Central memory CD8-positive, alpha-beta T cell (primary cell): ENCODE measurements around the gene RASGRP1.
A peak's percentile ranks its signal among the peaks of the same experiment; 100 is the strongest.

Source experiments
- ATAC-seq: fragments of 150-1000 bp; cut with Tn5 transposase; replicated peaks from 2 replicates; pipeline ENCODE4 v1.10.0; 2022; ENCODE audit warnings: mild to moderate bottlenecking, moderate FRiP score, moderate number of reproducible peaks; ENCODE audit not compliant: poor library complexity, severe bottlenecking; ENCODE audit errors: extremely low read depth
- DNase-seq, 2 donors: peaks; one replicate each; pipeline ENCODE4 v3.0.0; 2021; ENCODE audit warnings: low spot score in 2 of 2
- H3K27ac Mint-ChIP-seq: one replicate; pipeline ENCODE4 v1.8.0; 2022; ENCODE audit warnings: low read depth, mild to moderate bottlenecking, moderate library complexity, mixed read lengths
- H3K27me3 Mint-ChIP-seq: one replicate; pipeline ENCODE4 v1.8.0; 2022; ENCODE audit warnings: mixed read lengths
- H3K36me3 Mint-ChIP-seq: one replicate; pipeline ENCODE4 v1.8.0; 2022; ENCODE audit warnings: mild to moderate bottlenecking, moderate library complexity, mixed read lengths; ENCODE audit not compliant: insufficient read depth
- H3K4me1 Mint-ChIP-seq: one replicate; pipeline ENCODE4 v1.8.0; 2022; ENCODE audit warnings: mixed read lengths
- H3K4me3 Mint-ChIP-seq: one replicate; pipeline ENCODE4 v1.8.0; 2022; ENCODE audit warnings: mild to moderate bottlenecking, moderate library complexity, mixed read lengths
- H3K9me3 Mint-ChIP-seq: one replicate; pipeline ENCODE4 v1.8.0; 2022; ENCODE audit warnings: mixed read lengths

RASGRP1 gene

GRCh38 chr15:38528294-38528693 lies 36.3 kb downstream of the RASGRP1 start:
- no peaks in the 10 kb centered on the region for H3K9me3 Mint-ChIP-seq
- peak overlapping the region; percentile 72 for H3K27ac Mint-ChIP-seq
- peaks cover 55% of the 10 kb centered on the region for H3K36me3 Mint-ChIP-seq
- no peak for DNase-seq
- peak overlapping the region; percentile 5 for H3K4me3 Mint-ChIP-seq
- peaks cover 82% of the 10 kb centered on the region for H3K4me1 Mint-ChIP-seq
- no peaks in the 10 kb centered on the region for H3K27me3 Mint-ChIP-seq
- ATAC-seq = no peak

- ATAC-seq (no peak), DNase-seq (no peak)
- no peaks in the 10 kb centered on the region for H3K27me3 Mint-ChIP-seq
- peaks cover 62% of the 10 kb centered on the region for H3K36me3 Mint-ChIP-seq
- H3K4me3 Mint-ChIP-seq = no peak overlapping the region
- H3K27ac Mint-ChIP-seq = peak overlapping the region; percentile 79
- no peaks in the 10 kb centered on the region for H3K9me3 Mint-ChIP-seq
- peaks cover 89% of the 10 kb centered on the region for H3K4me1 Mint-ChIP-seq
Observed at GRCh38 chr15:38526158-38526557, 38.5 kb downstream of the RASGRP1 start.

GRCh38 chr15:38525489-38525888 lies 39.1 kb downstream of the RASGRP1 start:
- DNase-seq = no peak
- no peaks in the 10 kb centered on the region for H3K27me3 Mint-ChIP-seq
- H3K9me3 Mint-ChIP-seq = no peaks in the 10 kb centered on the region
- no peak for ATAC-seq
- peak overlapping the region; percentile 79 for H3K27ac Mint-ChIP-seq
- peaks cover 60% of the 10 kb centered on the region for H3K36me3 Mint-ChIP-seq
- no peak overlapping the region for H3K4me3 Mint-ChIP-seq
- H3K4me1 Mint-ChIP-seq = peaks cover 84% of the 10 kb centered on the region

GRCh38 chr15:38524156-38524555 lies 40.5 kb downstream of the RASGRP1 start:
- Mint-ChIP-seq H3K4me1 (peaks cover 72% of the 10 kb centered on the region), H3K36me3 (peaks cover 60% of the 10 kb centered on the region), H3K4me3 (no peak overlapping the region), H3K27me3 (no peaks in the 10 kb centered on the region), H3K9me3 (no peaks in the 10 kb centered on the region), H3K27ac (peak overlapping the region; percentile 79)
- ATAC-seq (no peak), DNase-seq (no peak)

GRCh38 chr15:38522922-38523321 lies 41.7 kb downstream of the RASGRP1 start:
- Mint-ChIP-seq H3K9me3 (no peaks in the 10 kb centered on the region), H3K36me3 (peaks cover 55% of the 10 kb centered on the region), H3K4me1 (peaks cover 67% of the 10 kb centered on the region), H3K27me3 (no peaks in the 10 kb centered on the region), H3K27ac (peak overlapping the region; percentile 83), H3K4me3 (no peak overlapping the region)
- DNase-seq (no peak), ATAC-seq (no peak)

GRCh38 chr15:38521316-38521715 lies 43.3 kb downstream of the RASGRP1 start:
- Mint-ChIP-seq H3K27me3 (no peaks in the 10 kb centered on the region), H3K4me3 (no peak overlapping the region), H3K9me3 (no peaks in the 10 kb centered on the region), H3K27ac (peak overlapping the region; percentile 83), H3K36me3 (peaks cover 67% of the 10 kb centered on the region), H3K4me1 (peaks cover 60% of the 10 kb centered on the region)
- DNase-seq (no peak), ATAC-seq (no peak)

GRCh38 chr15:38520035-38520434 lies 44.6 kb downstream of the RASGRP1 start:
- H3K9me3 Mint-ChIP-seq = no peaks in the 10 kb centered on the region
- peaks cover 53% of the 10 kb centered on the region for H3K4me1 Mint-ChIP-seq
- no peaks in the 10 kb centered on the region for H3K27me3 Mint-ChIP-seq
- ATAC-seq (no peak), DNase-seq (no peak)
- H3K36me3 Mint-ChIP-seq = peaks cover 71% of the 10 kb centered on the region
- H3K27ac Mint-ChIP-seq = peak overlapping the region; percentile 73
- no peak overlapping the region for H3K4me3 Mint-ChIP-seq

GRCh38 chr15:38518084-38518483 lies 46.5 kb downstream of the RASGRP1 start:
- Mint-ChIP-seq H3K27ac (peak overlapping the region; percentile 80), H3K9me3 (no peaks in the 10 kb centered on the region), H3K4me3 (no peak overlapping the region), H3K36me3 (peaks cover 75% of the 10 kb centered on the region), H3K4me1 (peaks cover 39% of the 10 kb centered on the region), H3K27me3 (no peaks in the 10 kb centered on the region)
- DNase-seq = no peak
- no peak for ATAC-seq

GRCh38 chr15:38517312-38517975 lies 47.2 kb downstream of the RASGRP1 start:
- DNase-seq = no peak
- no peak for ATAC-seq
- peaks cover 33% of the 10 kb centered on the region for H3K4me1 Mint-ChIP-seq
- no peak overlapping the region for H3K4me3 Mint-ChIP-seq
- no peaks in the 10 kb centered on the region for H3K27me3 Mint-ChIP-seq
- no peaks in the 10 kb centered on the region for H3K9me3 Mint-ChIP-seq
- peak overlapping the region; percentile 80 for H3K27ac Mint-ChIP-seq
- H3K36me3 Mint-ChIP-seq = peaks cover 71% of the 10 kb centered on the region

- Mint-ChIP-seq H3K27ac (peak overlapping the region; percentile 10), H3K36me3 (peaks cover 68% of the 10 kb centered on the region), H3K4me3 (no peak overlapping the region), H3K4me1 (peaks cover 25% of the 10 kb centered on the region), H3K27me3 (no peaks in the 10 kb centered on the region), H3K9me3 (no peaks in the 10 kb centered on the region)
- DNase-seq (no peak), ATAC-seq (no peak)
Observed at GRCh38 chr15:38516626-38517025, 48.0 kb downstream of the RASGRP1 start.

GRCh38 chr15:38514601-38515000 lies 50.0 kb downstream of the RASGRP1 start:
- Mint-ChIP-seq H3K4me3 (no peak overlapping the region), H3K4me1 (peaks cover 18% of the 10 kb centered on the region), H3K36me3 (peaks cover 73% of the 10 kb centered on the region), H3K9me3 (no peaks in the 10 kb centered on the region), H3K27me3 (no peaks in the 10 kb centered on the region), H3K27ac (no peak overlapping the region)
- DNase-seq = no peak
- no peak for ATAC-seq

GRCh38 chr15:38512901-38513300 lies 51.7 kb downstream of the RASGRP1 start:
- Mint-ChIP-seq H3K27ac (no peak overlapping the region), H3K36me3 (peaks cover 79% of the 10 kb centered on the region), H3K4me1 (peaks cover 11% of the 10 kb centered on the region), H3K27me3 (no peaks in the 10 kb centered on the region), H3K9me3 (no peaks in the 10 kb centered on the region), H3K4me3 (no peak overlapping the region)
- DNase-seq (no peak), ATAC-seq (no peak)

GRCh38 chr15:38509152-38509551 lies 55.5 kb downstream of the RASGRP1 start:
- H3K4me1 Mint-ChIP-seq = no peaks in the 10 kb centered on the region
- H3K9me3 Mint-ChIP-seq = no peaks in the 10 kb centered on the region
- ATAC-seq (no peak), DNase-seq (no peak)
- peak overlapping the region; percentile 27 for H3K27ac Mint-ChIP-seq
- H3K4me3 Mint-ChIP-seq = no peak overlapping the region
- peaks cover 79% of the 10 kb centered on the region for H3K36me3 Mint-ChIP-seq
- H3K27me3 Mint-ChIP-seq = no peaks in the 10 kb centered on the region
